Measurements from ENCODE around the gene REXO5. TPM values are rescaled to one million over a fixed set of nuclear protein-coding genes. Genes with fewer than 3 reads are reported as not detected.
A peak's percentile ranks its signal among the peaks of the same experiment; 100 is the strongest.

Gene REXO5
- total and polyA plus RNA-seq, 5 donors from 2014 or later: 0.34 to 1.7 (median 1.3) TPM

DNA sequence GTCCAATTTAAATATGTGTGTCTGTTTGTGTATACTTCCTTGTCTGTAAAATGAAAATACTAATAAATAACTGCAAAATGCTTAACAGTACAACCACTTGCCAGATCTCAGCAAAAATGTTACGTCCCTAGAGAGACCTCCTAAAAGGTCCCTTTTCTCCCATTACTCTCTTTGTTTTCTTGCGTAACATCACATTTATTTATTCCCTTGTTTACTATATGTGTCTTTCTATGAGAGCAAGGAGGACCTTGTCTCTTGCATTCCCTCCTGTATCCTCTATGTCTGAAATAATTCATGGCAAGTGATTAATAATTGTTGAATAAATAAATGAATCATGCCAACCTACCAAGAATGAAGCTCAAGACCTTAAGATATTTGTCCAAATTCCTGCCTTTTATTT lies 40.6 kb upstream of the REXO5 start:
- no peak for ATAC-seq (ENCODE audit: low read depth in 2 of 2)

DNA sequence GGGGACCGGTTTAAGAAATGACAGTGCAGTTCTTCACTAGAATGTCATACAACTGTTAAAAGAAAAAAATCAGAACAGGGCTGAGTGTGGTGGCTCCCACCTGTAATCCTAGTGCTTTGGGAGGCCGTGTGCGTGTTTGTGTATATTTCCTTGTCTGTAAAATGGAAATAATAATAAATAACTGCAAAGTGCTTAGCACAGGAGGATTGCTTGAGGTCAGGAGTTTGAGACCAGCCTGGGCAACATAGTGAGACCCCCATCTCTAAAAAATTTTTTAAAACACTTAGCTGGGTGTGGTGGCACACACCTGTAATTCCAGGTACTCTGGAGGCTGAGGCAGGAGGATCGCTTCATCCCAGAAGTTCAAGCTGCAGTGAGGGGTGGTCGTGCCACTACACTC lies 40.0 kb upstream of the REXO5 start:
- H3K27me3 Mint-ChIP-seq: no peaks in the 10 kb centered on the region
- no peak overlapping the region for H3K27ac ChIP-seq (ENCODE audit: insufficient read depth, low read length, poor library complexity, severe bottlenecking)

More for the DNA sequence above, 40.6 kb upstream of the REXO5 start:
- Histone ChIP-seq H3K27ac (ENCODE audit: insufficient read depth, low read length, poor library complexity, severe bottlenecking) (no peak overlapping the region), H3K4me1 (ENCODE audit: control insufficient read depth, insufficient read depth, low read length, poor library complexity, severe bottlenecking) (peaks cover 13% of the 10 kb centered on the region), H3K36me3 (ENCODE audit: control insufficient read depth, insufficient read depth, low read length) (no peaks in the 10 kb centered on the region), H3K9me3 (ENCODE audit: control insufficient read depth in 2 of 2, low read length in 2 of 2) (no peaks in the 10 kb centered on the region), H3K4me3 (ENCODE audit: low read depth, low read length) (no peak overlapping the region), H3K27me3 (ENCODE audit: control insufficient read depth, insufficient read depth, low read length) (no peaks in the 10 kb centered on the region)
- peaks cover 11% of the 10 kb centered on the region for H3K36me3 Mint-ChIP-seq
- no peaks in the 10 kb centered on the region for H3K27me3 Mint-ChIP-seq
- H3K4me1 Mint-ChIP-seq: peaks cover 0 to 28% (median 19%) of the 10 kb centered on the region in 4 donors
- no peak for DNase-seq
- peaks cover 0 to 2% (median 0%) of the 10 kb centered on the region in 7 donors for H3K9me3 Mint-ChIP-seq
- H3K4me3 Mint-ChIP-seq: peak overlapping the region in 1 of 4 donors; percentile 47
- no peak overlapping the region for H3K27ac Mint-ChIP-seq

GRCh38 chr16:20767577-20767976 lies 38.8 kb upstream of the REXO5 start:
- Histone ChIP-seq H3K4me3 (ENCODE audit: low read depth, low read length) (no peak overlapping the region), H3K9me3 (ENCODE audit: control insufficient read depth in 2 of 2, low read length in 2 of 2) (no peaks in the 10 kb centered on the region), H3K4me1 (ENCODE audit: control insufficient read depth, insufficient read depth, low read length, poor library complexity, severe bottlenecking) (peaks cover 13% of the 10 kb centered on the region), H3K27me3 (ENCODE audit: control insufficient read depth, insufficient read depth, low read length) (no peaks in the 10 kb centered on the region), H3K36me3 (ENCODE audit: control insufficient read depth, insufficient read depth, low read length) (no peaks in the 10 kb centered on the region), H3K27ac (ENCODE audit: insufficient read depth, low read length, poor library complexity, severe bottlenecking) (no peak overlapping the region)
- Mint-ChIP-seq H3K9me3 (peaks cover 0 to 2% (median 0%) of the 10 kb centered on the region in 7 donors), H3K4me3 (no peak overlapping the region), H3K27ac (no peak overlapping the region), H3K27me3 (no peaks in the 10 kb centered on the region), H3K36me3 (peaks cover 4% of the 10 kb centered on the region), H3K4me1 (peaks cover 0 to 23% (median 15%) of the 10 kb centered on the region in 4 donors)
- ATAC-seq (ENCODE audit: low read depth in 2 of 2): no peak
- no peak for DNase-seq

More for the DNA sequence above, 40.0 kb upstream of the REXO5 start:
- no peak for DNase-seq
- Histone ChIP-seq H3K4me3 (ENCODE audit: low read depth, low read length) (no peak overlapping the region), H3K4me1 (ENCODE audit: control insufficient read depth, insufficient read depth, low read length, poor library complexity, severe bottlenecking) (peaks cover 13% of the 10 kb centered on the region), H3K27me3 (ENCODE audit: control insufficient read depth, insufficient read depth, low read length) (no peaks in the 10 kb centered on the region), H3K36me3 (ENCODE audit: control insufficient read depth, insufficient read depth, low read length) (no peaks in the 10 kb centered on the region), H3K9me3 (ENCODE audit: control insufficient read depth in 2 of 2, low read length in 2 of 2) (no peaks in the 10 kb centered on the region)
- H3K9me3 Mint-ChIP-seq: peaks cover 0 to 2% (median 0%) of the 10 kb centered on the region in 7 donors
- no peak for ATAC-seq (ENCODE audit: low read depth in 2 of 2)
- no peak overlapping the region for H3K27ac Mint-ChIP-seq
- H3K36me3 Mint-ChIP-seq: peaks cover 6% of the 10 kb centered on the region
- peaks cover 0 to 28% (median 19%) of the 10 kb centered on the region in 4 donors for H3K4me1 Mint-ChIP-seq
- H3K4me3 Mint-ChIP-seq: no peak overlapping the region

- Mint-ChIP-seq H3K27me3 (no peaks in the 10 kb centered on the region), H3K4me3 (no peak overlapping the region)
- no peak overlapping the region for H3K4me3 ChIP-seq (ENCODE audit: low read depth, low read length)
Measured at GRCh38 chr16:20768121-20768520, 38.2 kb upstream of the REXO5 start.

DNA sequence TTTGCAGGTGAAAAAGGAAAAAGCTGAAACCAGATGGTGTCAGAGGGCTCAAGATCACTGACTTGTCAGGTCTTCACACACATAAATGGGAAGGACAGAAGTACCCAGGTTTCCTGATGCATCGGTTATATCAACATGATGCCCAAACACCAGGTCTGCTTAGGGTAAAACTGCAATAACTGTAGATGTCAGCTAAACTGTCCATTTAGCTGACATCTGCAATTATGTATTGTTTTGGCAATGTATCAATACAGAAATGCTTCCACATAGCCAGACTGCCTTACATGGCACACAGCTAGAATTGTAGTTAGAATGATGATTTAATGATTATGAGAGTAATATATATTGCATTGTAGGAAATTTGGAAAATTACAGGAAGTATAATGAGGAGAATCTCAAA lies 37.5 kb upstream of the REXO5 start:
- no peaks in the 10 kb centered on the region for H3K27me3 ChIP-seq (ENCODE audit: control insufficient read depth, insufficient read depth, low read length)
- DNase-seq (no peak), ATAC-seq (ENCODE audit: low read depth in 2 of 2) (no peak)
- H3K36me3 ChIP-seq (ENCODE audit: control insufficient read depth, insufficient read depth, low read length): no peaks in the 10 kb centered on the region
- Mint-ChIP-seq H3K9me3 (no peaks in the 10 kb centered on the region), H3K4me3 (no peak overlapping the region), H3K27ac (no peak overlapping the region), H3K36me3 (peaks cover 4% of the 10 kb centered on the region), H3K4me1 (peaks cover 0 to 10% (median 6%) of the 10 kb centered on the region in 4 donors), H3K27me3 (no peaks in the 10 kb centered on the region)
- no peaks in the 10 kb centered on the region for H3K9me3 ChIP-seq (ENCODE audit: control insufficient read depth in 2 of 2, low read length in 2 of 2)
- peaks cover 9% of the 10 kb centered on the region for H3K4me1 ChIP-seq (ENCODE audit: control insufficient read depth, insufficient read depth, low read length, poor library complexity, severe bottlenecking)
- no peak overlapping the region for H3K4me3 ChIP-seq (ENCODE audit: low read depth, low read length)
- no peak overlapping the region for H3K27ac ChIP-seq (ENCODE audit: insufficient read depth, low read length, poor library complexity, severe bottlenecking)

More at GRCh38 chr16:20768121-20768520, 38.2 kb upstream of the REXO5 start:
- Histone ChIP-seq H3K27ac (ENCODE audit: insufficient read depth, low read length, poor library complexity, severe bottlenecking) (no peak overlapping the region), H3K36me3 (ENCODE audit: control insufficient read depth, insufficient read depth, low read length) (no peaks in the 10 kb centered on the region), H3K9me3 (ENCODE audit: control insufficient read depth in 2 of 2, low read length in 2 of 2) (no peaks in the 10 kb centered on the region), H3K4me1 (ENCODE audit: control insufficient read depth, insufficient read depth, low read length, poor library complexity, severe bottlenecking) (peaks cover 12% of the 10 kb centered on the region), H3K27me3 (ENCODE audit: control insufficient read depth, insufficient read depth, low read length) (no peaks in the 10 kb centered on the region)
- Mint-ChIP-seq H3K36me3 (peaks cover 4% of the 10 kb centered on the region), H3K27ac (no peak overlapping the region), H3K4me1 (peaks cover 0 to 17% (median 11%) of the 10 kb centered on the region in 4 donors), H3K9me3 (no peaks in the 10 kb centered on the region)
- DNase-seq (no peak), ATAC-seq (ENCODE audit: low read depth in 2 of 2) (no peak)

DNA sequence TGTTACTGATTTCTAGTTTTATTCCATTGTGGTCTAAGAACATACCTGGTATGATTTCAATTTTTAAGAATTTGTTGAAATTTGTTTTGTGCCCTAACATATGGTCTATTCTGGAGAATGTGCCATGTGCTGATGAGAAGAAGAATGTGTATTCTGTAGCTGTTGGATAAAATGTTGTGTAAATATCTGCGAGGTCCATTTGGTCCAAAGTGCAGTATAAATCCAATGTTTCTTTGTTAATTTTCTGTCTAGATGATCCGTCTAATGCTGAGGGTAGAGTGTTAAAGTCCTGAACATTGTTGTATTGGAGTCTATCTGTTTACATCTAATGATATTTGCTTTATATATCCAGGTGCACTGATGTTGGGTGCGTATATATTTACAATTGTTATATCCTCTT lies 32.6 kb upstream of the REXO5 start:
- no peaks in the 10 kb centered on the region for H3K27me3 Mint-ChIP-seq
- Histone ChIP-seq H3K27me3 (ENCODE audit: control insufficient read depth, insufficient read depth, low read length) (no peaks in the 10 kb centered on the region), H3K27ac (ENCODE audit: insufficient read depth, low read length, poor library complexity, severe bottlenecking) (no peak overlapping the region), H3K36me3 (ENCODE audit: control insufficient read depth, insufficient read depth, low read length) (no peaks in the 10 kb centered on the region), H3K4me1 (ENCODE audit: control insufficient read depth, insufficient read depth, low read length, poor library complexity, severe bottlenecking) (no peaks in the 10 kb centered on the region), H3K9me3 (ENCODE audit: control insufficient read depth in 2 of 2, low read length in 2 of 2) (no peaks in the 10 kb centered on the region), H3K4me3 (ENCODE audit: low read depth, low read length) (no peak overlapping the region)
- no peaks in the 10 kb centered on the region for H3K9me3 Mint-ChIP-seq
- peaks cover 0 to 1% (median 0%) of the 10 kb centered on the region in 4 donors for H3K4me1 Mint-ChIP-seq
- no peak overlapping the region for H3K4me3 Mint-ChIP-seq
- DNase-seq: no peak
- peaks cover 11% of the 10 kb centered on the region for H3K36me3 Mint-ChIP-seq
- ATAC-seq (ENCODE audit: low read depth in 2 of 2): no peak
- H3K27ac Mint-ChIP-seq: no peak overlapping the region

DNA sequence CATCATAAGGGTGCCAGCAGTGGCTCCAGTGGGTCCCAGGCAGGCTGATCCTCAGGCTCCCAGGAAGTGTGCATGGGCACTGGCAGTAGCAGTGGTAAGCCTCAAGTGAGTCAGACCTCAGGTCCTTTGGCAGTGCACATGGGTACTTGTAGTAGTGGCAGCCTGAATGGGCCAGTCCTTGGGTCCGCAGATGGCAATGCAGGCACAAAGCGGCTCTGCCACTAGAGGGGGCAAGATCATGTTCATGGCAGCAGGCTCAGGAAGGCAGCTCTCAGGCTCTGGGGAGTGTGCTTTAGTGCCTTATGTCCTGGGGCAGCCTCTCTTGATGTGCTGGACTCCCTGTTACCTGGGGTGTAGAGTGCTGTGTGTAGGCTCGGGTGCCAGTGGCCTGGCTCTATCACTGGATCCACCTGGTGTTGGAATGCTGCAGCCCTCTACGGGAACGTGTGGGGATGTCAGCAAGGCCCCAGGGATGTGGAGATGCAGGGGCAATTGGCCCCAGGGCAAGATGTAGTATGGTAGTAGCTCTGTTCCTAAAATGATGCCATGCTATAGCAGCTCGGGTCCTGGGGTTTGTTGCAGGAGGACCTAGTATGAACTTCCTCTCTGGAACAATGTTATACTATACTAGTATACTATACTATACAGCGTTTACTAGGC lies 31.5 kb upstream of the REXO5 start:
- Histone ChIP-seq H3K4me1 (ENCODE audit: control insufficient read depth, insufficient read depth, low read length, poor library complexity, severe bottlenecking) (no peaks in the 10 kb centered on the region), H3K36me3 (ENCODE audit: control insufficient read depth, insufficient read depth, low read length) (no peaks in the 10 kb centered on the region), H3K9me3 (ENCODE audit: control insufficient read depth in 2 of 2, low read length in 2 of 2) (no peaks in the 10 kb centered on the region), H3K27me3 (ENCODE audit: control insufficient read depth, insufficient read depth, low read length) (no peaks in the 10 kb centered on the region), H3K27ac (ENCODE audit: insufficient read depth, low read length, poor library complexity, severe bottlenecking) (no peak overlapping the region), H3K4me3 (ENCODE audit: low read depth, low read length) (no peak overlapping the region)
- DNase-seq (peak in 2 of 3 donors; percentile 24 to 77), ATAC-seq (ENCODE audit: low read depth in 2 of 2) (peak; percentile 45 to 68)
- H3K9me3 Mint-ChIP-seq: no peaks in the 10 kb centered on the region
- H3K27me3 Mint-ChIP-seq: no peaks in the 10 kb centered on the region
- peaks cover 11% of the 10 kb centered on the region for H3K36me3 Mint-ChIP-seq
- no peak overlapping the region for H3K27ac Mint-ChIP-seq
- no peak overlapping the region for H3K4me3 Mint-ChIP-seq
- peaks cover 0 to 1% (median 0%) of the 10 kb centered on the region in 4 donors for H3K4me1 Mint-ChIP-seq

DNA sequence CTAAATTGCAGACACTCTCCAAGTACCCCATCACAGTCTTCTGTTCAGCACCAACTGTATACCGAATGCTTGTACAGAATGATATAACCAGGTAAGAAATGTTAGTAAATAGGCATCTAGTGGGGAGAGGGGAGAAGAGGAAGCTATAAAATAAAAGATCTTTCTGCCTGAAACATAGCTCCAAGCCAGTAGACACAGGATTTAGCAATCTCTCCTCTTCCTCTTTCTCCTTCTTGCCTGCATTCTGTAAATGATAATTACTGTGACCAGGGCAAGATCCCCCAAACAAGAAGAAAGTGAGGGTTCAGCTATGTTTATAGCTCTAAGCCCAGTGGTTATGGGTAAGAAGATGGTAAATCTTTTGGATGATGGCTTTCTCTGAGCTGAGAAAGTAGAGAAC lies 24.6 kb upstream of the REXO5 start:
- Mint-ChIP-seq H3K9me3 (no peaks in the 10 kb centered on the region), H3K4me3 (no peak overlapping the region), H3K27me3 (no peaks in the 10 kb centered on the region), H3K36me3 (peaks cover 31% of the 10 kb centered on the region), H3K4me1 (no peaks in the 10 kb centered on the region), H3K27ac (no peak overlapping the region)
- DNase-seq (no peak), ATAC-seq (ENCODE audit: low read depth in 2 of 2) (no peak)
- H3K4me1 ChIP-seq (ENCODE audit: control insufficient read depth, insufficient read depth, low read length, poor library complexity, severe bottlenecking): no peaks in the 10 kb centered on the region
- no peaks in the 10 kb centered on the region for H3K36me3 ChIP-seq (ENCODE audit: control insufficient read depth, insufficient read depth, low read length)
- no peak overlapping the region for H3K4me3 ChIP-seq (ENCODE audit: low read depth, low read length)
- H3K9me3 ChIP-seq (ENCODE audit: control insufficient read depth in 2 of 2, low read length in 2 of 2): no peaks in the 10 kb centered on the region
- H3K27me3 ChIP-seq (ENCODE audit: control insufficient read depth, insufficient read depth, low read length): no peaks in the 10 kb centered on the region
- no peak overlapping the region for H3K27ac ChIP-seq (ENCODE audit: insufficient read depth, low read length, poor library complexity, severe bottlenecking)
